GM06990 (cell line): ENCODE measurements around the gene BCLAF1.
A peak's percentile ranks its signal among the peaks of the same experiment; 100 is the strongest.

Experiments used
- DNase-seq: peaks from one replicate; pipeline ENCODE4 v3.0.0-alpha.2; 2011; ENCODE audit not compliant: insufficient read length; ENCODE audit errors: extremely low read depth
- H3K27me3 ChIP-seq: replicated peaks from 2 replicates; pipeline ENCODE4 v1.6.0; 2011; ENCODE audit warnings: low read length; ENCODE audit not compliant: control insufficient read depth, insufficient read depth
- H3K36me3 ChIP-seq: 2 replicates; pipeline ENCODE4 v1.5.1; 2011; ENCODE audit warnings: low read length; ENCODE audit not compliant: control insufficient read depth, insufficient read depth
- H3K4me3 ChIP-seq: replicated peaks from 2 replicates; pipeline ENCODE4 v1.5.1; 2011; ENCODE audit warnings: low read depth, mild to moderate bottlenecking, control low read depth, low read length
- TF ChIP-seq, protein P1 (sequence below): IDR thresholded peaks from 2 replicates; pipeline ENCODE4 v1.5.1; 2011; ENCODE audit warnings: low read length, control low read depth, mild to moderate bottlenecking, inconsistent platforms; ENCODE audit not compliant: insufficient read depth, poor library complexity, severe bottlenecking

BCLAF1 gene

DNA sequence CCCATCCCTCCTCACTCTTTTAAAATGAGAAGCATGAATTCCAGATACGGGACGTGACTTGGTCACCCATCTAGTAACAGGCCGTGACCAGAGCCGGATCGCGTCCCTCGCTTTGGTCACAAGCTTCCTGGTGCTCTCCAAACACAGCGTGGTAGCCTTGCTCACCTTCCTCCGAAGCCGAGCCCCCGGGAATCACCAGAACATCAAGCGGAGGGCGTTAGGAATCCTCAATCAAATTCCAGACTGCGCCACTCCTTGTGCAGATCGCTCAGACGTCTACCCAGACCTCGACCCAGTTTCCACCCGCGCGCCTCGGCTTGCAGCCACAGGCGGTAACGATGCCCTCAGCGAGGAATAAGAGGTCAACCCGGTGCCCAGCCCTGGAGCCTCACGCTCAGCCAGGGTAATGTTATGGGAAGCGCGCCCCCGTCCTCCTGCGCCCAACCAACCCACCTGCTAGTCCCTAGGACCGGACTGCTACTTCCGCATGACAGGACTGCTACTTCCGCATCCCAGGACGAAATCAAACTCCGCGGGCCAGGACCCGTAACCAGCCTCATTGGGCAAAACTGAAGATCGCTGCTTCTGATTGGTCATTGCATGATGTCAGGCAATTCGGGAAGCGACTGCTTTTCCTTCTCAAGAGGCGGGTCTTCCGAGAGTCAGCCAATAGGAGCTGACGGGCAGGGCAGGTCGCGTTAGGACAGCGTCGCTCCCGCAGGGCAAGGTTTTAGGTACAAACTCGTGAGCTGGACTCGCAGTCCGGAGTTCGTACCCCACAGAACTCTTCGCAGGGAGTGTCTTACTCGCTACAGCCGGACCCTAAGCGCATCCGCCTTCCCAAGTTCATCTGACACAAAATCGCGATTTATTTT lies 39.6 kb downstream of the BCLAF1 start, which contains the start of gene MTFR2:
MTFR2 (minus strand) TSS at position 501 of the 875 bp plus-strand sequence. CDS start 1,212 bp downstream, outside the sequence.
- Histone ChIP-seq H3K36me3 (no peaks in the 10 kb centered on the region; the same call in 1 of the 2 replicates), H3K4me3 (peak within 1 kb of the TSS; percentile 95), H3K27me3 (no peaks in the 10 kb centered on the region)
- TF ChIP-seq, protein P1, sequence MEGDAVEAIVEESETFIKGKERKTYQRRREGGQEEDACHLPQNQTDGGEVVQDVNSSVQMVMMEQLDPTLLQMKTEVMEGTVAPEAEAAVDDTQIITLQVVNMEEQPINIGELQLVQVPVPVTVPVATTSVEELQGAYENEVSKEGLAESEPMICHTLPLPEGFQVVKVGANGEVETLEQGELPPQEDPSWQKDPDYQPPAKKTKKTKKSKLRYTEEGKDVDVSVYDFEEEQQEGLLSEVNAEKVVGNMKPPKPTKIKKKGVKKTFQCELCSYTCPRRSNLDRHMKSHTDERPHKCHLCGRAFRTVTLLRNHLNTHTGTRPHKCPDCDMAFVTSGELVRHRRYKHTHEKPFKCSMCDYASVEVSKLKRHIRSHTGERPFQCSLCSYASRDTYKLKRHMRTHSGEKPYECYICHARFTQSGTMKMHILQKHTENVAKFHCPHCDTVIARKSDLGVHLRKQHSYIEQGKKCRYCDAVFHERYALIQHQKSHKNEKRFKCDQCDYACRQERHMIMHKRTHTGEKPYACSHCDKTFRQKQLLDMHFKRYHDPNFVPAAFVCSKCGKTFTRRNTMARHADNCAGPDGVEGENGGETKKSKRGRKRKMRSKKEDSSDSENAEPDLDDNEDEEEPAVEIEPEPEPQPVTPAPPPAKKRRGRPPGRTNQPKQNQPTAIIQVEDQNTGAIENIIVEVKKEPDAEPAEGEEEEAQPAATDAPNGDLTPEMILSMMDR, result no peak
- peak; percentile 89 for DNase-seq

DNA sequence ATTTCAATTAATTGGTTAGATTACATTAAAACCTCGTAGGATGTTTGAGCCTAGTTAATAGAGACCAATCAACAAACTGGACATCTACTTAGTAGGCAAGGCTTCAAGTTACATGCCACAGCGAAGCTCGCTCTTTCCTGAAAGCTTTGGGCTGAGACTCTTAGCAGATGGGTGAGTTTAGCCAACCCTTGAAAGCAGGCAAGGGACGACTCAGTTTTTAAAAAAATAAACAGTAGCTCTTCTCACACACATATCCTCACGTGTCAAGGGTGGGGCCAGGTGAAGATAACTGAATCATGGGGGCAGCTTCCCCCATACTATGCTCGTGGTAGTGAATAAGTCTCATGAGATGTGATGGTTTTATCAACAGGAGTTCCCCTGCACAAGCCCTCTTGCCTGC lies 40.3 kb downstream of the BCLAF1 start:
- TF ChIP-seq, protein P1, result no peak
- Histone ChIP-seq H3K4me3 (peak overlapping the region; percentile 95), H3K27me3 (no peaks in the 10 kb centered on the region), H3K36me3 (peaks cover 2% of the 10 kb centered on the region)
- DNase-seq, result no peak

DNA sequence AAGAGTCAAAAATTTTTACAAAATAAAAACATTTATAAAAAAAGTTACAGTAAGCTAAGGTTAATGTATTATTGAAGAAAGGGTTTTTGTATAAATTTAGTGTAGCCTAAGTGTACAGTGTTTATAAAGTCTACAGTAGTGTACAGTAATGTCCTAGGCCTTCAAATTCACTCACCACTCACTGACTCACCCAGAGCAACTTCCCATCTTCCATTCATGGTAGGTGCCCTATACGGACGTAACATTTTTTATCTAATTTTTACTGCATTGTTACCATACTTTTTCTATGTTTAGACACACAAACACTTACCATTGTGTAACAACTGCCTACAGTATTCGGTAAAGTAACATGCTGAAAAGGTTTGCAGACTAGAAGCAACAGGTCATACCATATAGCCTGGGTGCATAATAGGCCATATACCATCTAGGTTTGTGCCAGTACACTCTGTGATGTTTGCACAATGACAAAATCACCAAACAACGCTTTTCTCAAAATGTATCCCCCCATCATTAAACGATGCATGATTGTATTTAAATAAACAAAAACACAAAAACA lies 45.5 kb downstream of the BCLAF1 start:
- Histone ChIP-seq H3K36me3 (peaks cover 4% of the 10 kb centered on the region), H3K27me3 (no peaks in the 10 kb centered on the region), H3K4me3 (no peak overlapping the region)
- no peak for DNase-seq
- TF ChIP-seq, protein P1, result no peak

DNA sequence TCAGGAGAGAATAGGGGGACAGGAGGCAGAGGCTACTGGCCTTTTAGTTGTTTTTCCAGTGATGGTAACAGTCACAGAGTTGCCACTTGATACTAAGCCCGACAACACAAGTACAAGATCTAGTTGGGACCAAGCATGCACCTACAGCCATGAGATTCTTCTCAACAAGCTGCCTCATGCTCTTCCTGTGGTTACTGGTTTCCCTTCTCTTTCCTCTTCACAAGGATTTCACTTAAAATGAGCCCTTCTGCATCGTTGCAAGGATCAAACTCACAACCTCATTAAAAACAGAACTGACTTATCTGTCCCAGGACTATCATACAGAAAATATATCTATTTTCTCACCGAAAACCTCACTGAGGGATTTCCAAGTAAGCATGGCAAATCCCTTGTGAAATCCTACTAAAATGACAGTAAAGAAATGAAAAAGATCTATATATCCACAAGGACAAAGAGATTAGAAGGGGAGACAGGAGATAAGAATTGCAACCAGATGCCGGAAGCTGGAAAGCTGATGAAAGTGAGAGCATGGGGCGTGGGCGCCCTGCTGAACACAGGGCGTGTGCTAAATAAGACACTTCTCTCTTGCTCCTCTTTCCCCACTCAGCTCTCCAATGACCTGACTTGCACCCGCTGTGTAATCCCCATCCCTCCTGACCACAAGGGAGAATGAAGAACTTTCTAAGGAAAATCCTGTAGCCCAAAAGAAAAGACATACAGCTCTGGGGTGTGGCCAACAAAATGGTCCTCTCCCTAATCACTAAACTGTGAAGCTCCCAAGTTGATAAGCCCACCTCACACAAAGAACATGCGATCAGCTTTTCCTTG lies 53.0 kb downstream of the BCLAF1 start:
- Histone ChIP-seq H3K27me3 (no peaks in the 10 kb centered on the region), H3K4me3 (no peak overlapping the region), H3K36me3 (peaks cover 3% of the 10 kb centered on the region)
- TF ChIP-seq, protein P1, result no peak
- DNase-seq, result no peak

DNA sequence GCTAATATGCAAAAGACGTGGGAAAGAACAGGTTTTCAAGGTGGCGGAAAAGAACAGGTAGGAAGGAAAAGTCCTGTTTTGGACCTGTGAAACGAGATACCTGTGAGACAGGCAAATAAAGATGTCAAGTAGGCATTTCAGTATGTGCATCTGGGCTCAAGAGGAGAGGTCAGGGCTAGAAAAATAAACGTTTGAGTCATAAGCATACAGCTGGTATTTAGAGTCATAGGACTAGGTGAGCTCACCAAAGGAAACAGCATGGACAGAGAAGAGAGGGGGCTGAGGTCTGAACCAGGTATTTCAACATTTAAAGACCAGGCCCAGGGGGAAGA lies 54.4 kb downstream of the BCLAF1 start:
- Histone ChIP-seq H3K27me3 (no peaks in the 10 kb centered on the region), H3K4me3 (no peak overlapping the region), H3K36me3 (peaks cover 3% of the 10 kb centered on the region)
- DNase-seq, result no peak
- TF ChIP-seq, protein P1, result no peak
